H9 (cell line): Measurements from ENCODE around the gene RTP4. TPM values are rescaled to one million over a fixed set of nuclear protein-coding genes. Genes with fewer than 3 reads are reported as not detected.

Experiments
- DNase-seq: peaks from one replicate; pipeline ENCODE4 v3.0.0-alpha.2; 2017
- H2AFZ ChIP-seq: one replicate; pipeline ENCODE4 v1.6.1; 2013; ENCODE audit warnings: mild to moderate bottlenecking, low read length, control low read depth, moderate library complexity
- H2AK5ac ChIP-seq: 2 replicates; pipeline ENCODE4 v1.6.1; 2013; ENCODE audit warnings: low read length, control low read depth, mixed read lengths; ENCODE audit not compliant: insufficient read length
- H2BK120ac ChIP-seq: one replicate; pipeline ENCODE4 v1.6.1; 2013; ENCODE audit warnings: low read depth, mild to moderate bottlenecking, low read length, control low read depth, inconsistent platforms; ENCODE audit not compliant: poor library complexity, severe bottlenecking
- H2BK12ac ChIP-seq: 2 replicates; pipeline ENCODE4 v1.6.1; 2013; ENCODE audit warnings: low read length, control low read depth, mixed read lengths, low read depth; ENCODE audit not compliant: insufficient read length
- H2BK15ac ChIP-seq: 2 replicates; pipeline ENCODE4 v1.6.1; 2013; ENCODE audit warnings: low read depth, low read length, control low read depth
- H2BK20ac ChIP-seq: one replicate; pipeline ENCODE4 v1.6.1; 2013; ENCODE audit warnings: low read depth, mild to moderate bottlenecking, low read length, control low read depth, inconsistent platforms; ENCODE audit not compliant: poor library complexity, severe bottlenecking
- H2BK5ac ChIP-seq: 2 replicates; pipeline ENCODE4 v1.6.1; 2013; ENCODE audit warnings: low read length, control low read depth, mixed read lengths; ENCODE audit not compliant: insufficient read length
- H3K14ac ChIP-seq: 2 replicates; pipeline ENCODE4 v1.6.1; 2013; ENCODE audit warnings: low read length, control low read depth; ENCODE audit not compliant: insufficient read depth
- H3K18ac ChIP-seq: 2 replicates; pipeline ENCODE4 v1.6.1; 2013; ENCODE audit warnings: low read depth, mild to moderate bottlenecking, mixed read lengths, low read length, control low read depth; ENCODE audit not compliant: insufficient read length
- H3K23ac ChIP-seq: 2 replicates; pipeline ENCODE4 v1.6.1; 2013; ENCODE audit warnings: low read length, control low read depth, mixed read lengths, low read depth; ENCODE audit not compliant: insufficient read length
- H3K23me2 ChIP-seq: 2 replicates; pipeline ENCODE4 v1.6.1; 2013; ENCODE audit warnings: low read depth, mild to moderate bottlenecking, mixed read lengths, low read length, control low read depth; ENCODE audit not compliant: insufficient read length, poor library complexity, severe bottlenecking
- H3K27ac ChIP-seq: 2 replicates; pipeline ENCODE4 v1.5.1; 2013; ENCODE audit warnings: low read length, control low read depth, mixed read lengths, low read depth; ENCODE audit not compliant: insufficient read length
- H3K27me3 ChIP-seq: 2 replicates; pipeline ENCODE4 v1.6.1; 2013; ENCODE audit warnings: low read length, control low read depth, inconsistent platforms; ENCODE audit not compliant: insufficient read depth
- H3K4ac ChIP-seq: 2 replicates; pipeline ENCODE4 v1.6.1; 2013; ENCODE audit warnings: low read depth, mild to moderate bottlenecking, control low read depth, inconsistent platforms, low read length, moderate library complexity
- H3K4me1 ChIP-seq: 2 replicates; pipeline ENCODE4 v1.6.1; 2013; ENCODE audit warnings: low read length, control low read depth, inconsistent platforms; ENCODE audit not compliant: insufficient read depth
- H3K4me2 ChIP-seq: 2 replicates; pipeline ENCODE4 v1.6.1; 2013; ENCODE audit warnings: low read length, control low read depth, mixed read lengths; ENCODE audit not compliant: insufficient read length, insufficient read depth
- H3K56ac ChIP-seq: 2 replicates; pipeline ENCODE4 v1.6.1; 2013; ENCODE audit warnings: low read depth, mild to moderate bottlenecking, mixed read lengths, low read length, control low read depth; ENCODE audit not compliant: insufficient read length
- H3K79me1 ChIP-seq: 2 replicates; pipeline ENCODE4 v1.6.1; 2013; ENCODE audit warnings: low read depth, mild to moderate bottlenecking, moderate library complexity, low read length, control low read depth, inconsistent platforms; ENCODE audit not compliant: insufficient read depth, poor library complexity, severe bottlenecking
- H3K79me2 ChIP-seq: 2 replicates; pipeline ENCODE4 v1.6.1; 2013; ENCODE audit warnings: low read length, control low read depth, inconsistent platforms; ENCODE audit not compliant: insufficient read depth
- H3K9ac ChIP-seq: 2 replicates; pipeline ENCODE4 v1.6.1; 2013; ENCODE audit warnings: low read length, control low read depth, mixed read lengths; ENCODE audit not compliant: insufficient read length; ENCODE audit errors: extremely low read depth
- H3K9me3 ChIP-seq: one replicate; pipeline ENCODE4 v1.6.1; 2013; ENCODE audit warnings: low read depth, low read length, inconsistent platforms; ENCODE audit not compliant: control insufficient read depth
- H3T11ph ChIP-seq: one replicate; pipeline ENCODE4 v1.6.1; 2013; ENCODE audit warnings: mild to moderate bottlenecking, low read length, control low read depth, inconsistent platforms
- H4K20me1 ChIP-seq: one replicate; pipeline ENCODE4 v1.6.1; 2013; ENCODE audit not compliant: control insufficient read depth, insufficient read length, insufficient read depth
- H4K5ac ChIP-seq: 2 replicates; pipeline ENCODE4 v1.6.1; 2013; ENCODE audit warnings: low read depth, mild to moderate bottlenecking, mixed read lengths, low read length, control low read depth; ENCODE audit not compliant: insufficient read length
- H4K8ac ChIP-seq: replicated peaks from 2 replicates; pipeline ENCODE4 v1.6.1; 2013; ENCODE audit warnings: low read length, control low read depth, mixed read lengths, low read depth; ENCODE audit not compliant: insufficient read length
- H4K91ac ChIP-seq: 2 replicates; pipeline ENCODE4 v1.6.1; 2013; ENCODE audit warnings: low read depth, mild to moderate bottlenecking, moderate library complexity, mixed read lengths, low read length, control low read depth; ENCODE audit not compliant: insufficient read length
- H3K27ac Mint-ChIP-seq, 3 experiments: 2 replicates in 2 of 3; 3 replicates in 1 of 3; pipeline ENCODE4 v1.8.0; 2020 to 2021; ENCODE audit warnings: mixed read lengths in 3 of 3, mild to moderate bottlenecking in 1 of 3, moderate library complexity in 1 of 3
- H3K27me3 Mint-ChIP-seq: 2 replicates; pipeline ENCODE4 v1.8.0; 2021; ENCODE audit warnings: low read depth, mild to moderate bottlenecking, moderate library complexity, mixed read lengths
- H3K36me3 Mint-ChIP-seq, 3 experiments: 2 replicates in 2 of 3; 3 replicates in 1 of 3; pipeline ENCODE4 v1.8.0; 2020 to 2021; ENCODE audit warnings: low read depth in 3 of 3, mixed read lengths in 3 of 3; ENCODE audit not compliant: insufficient read depth in 1 of 3
- H3K4me1 Mint-ChIP-seq, 2 experiments: 2 replicates each; pipeline ENCODE4 v1.8.0; 2020; ENCODE audit warnings: mixed read lengths in 2 of 2
- H3K4me3 Mint-ChIP-seq, 2 experiments: 2 replicates in 1 of 2; 3 replicates in 1 of 2; pipeline ENCODE4 v1.8.0; 2020 to 2021; ENCODE audit warnings: mild to moderate bottlenecking in 2 of 2, mixed read lengths in 2 of 2, moderate library complexity in 1 of 2
- H3K9me3 Mint-ChIP-seq, 2 experiments: 2 replicates in 1 of 2; 3 replicates in 1 of 2; pipeline ENCODE4 v1.8.0; 2020; ENCODE audit warnings: mild to moderate bottlenecking in 2 of 2, mixed read lengths in 2 of 2, moderate library complexity in 1 of 2
- WGBS: extraction: QIAGEN DNeasy Blood & Tissue Kit; methylation state at CpG from one replicate; pipeline ENCODE4 v1.1.7; 2013; ENCODE audit warnings: missing lambda C conversion rate, low lambda C conversion rate, mixed read lengths; ENCODE audit not compliant: insufficient read length; ENCODE audit errors: extremely low coverage; 5-methylcytosine and 5-hydroxymethylcytosine counted together
- total RNA-seq: library from RNA; stranded (reverse); gene quantifications from 2 replicates; pipeline ENCODE4 v1.2.1, GENCODE V29; 2021
- TF ChIP-seq, protein P1 (sequence below): fragments of 200-600 bp; sonication (generic); conservative IDR thresholded peaks from 3 replicates; pipeline ENCODE4 v1.8.0; 2021; ENCODE audit warnings: antibody characterized with exemption, mild to moderate bottlenecking

RTP4 gene
- total RNA-seq, 1 experiment from 2014 or later, result not detected

DNA sequence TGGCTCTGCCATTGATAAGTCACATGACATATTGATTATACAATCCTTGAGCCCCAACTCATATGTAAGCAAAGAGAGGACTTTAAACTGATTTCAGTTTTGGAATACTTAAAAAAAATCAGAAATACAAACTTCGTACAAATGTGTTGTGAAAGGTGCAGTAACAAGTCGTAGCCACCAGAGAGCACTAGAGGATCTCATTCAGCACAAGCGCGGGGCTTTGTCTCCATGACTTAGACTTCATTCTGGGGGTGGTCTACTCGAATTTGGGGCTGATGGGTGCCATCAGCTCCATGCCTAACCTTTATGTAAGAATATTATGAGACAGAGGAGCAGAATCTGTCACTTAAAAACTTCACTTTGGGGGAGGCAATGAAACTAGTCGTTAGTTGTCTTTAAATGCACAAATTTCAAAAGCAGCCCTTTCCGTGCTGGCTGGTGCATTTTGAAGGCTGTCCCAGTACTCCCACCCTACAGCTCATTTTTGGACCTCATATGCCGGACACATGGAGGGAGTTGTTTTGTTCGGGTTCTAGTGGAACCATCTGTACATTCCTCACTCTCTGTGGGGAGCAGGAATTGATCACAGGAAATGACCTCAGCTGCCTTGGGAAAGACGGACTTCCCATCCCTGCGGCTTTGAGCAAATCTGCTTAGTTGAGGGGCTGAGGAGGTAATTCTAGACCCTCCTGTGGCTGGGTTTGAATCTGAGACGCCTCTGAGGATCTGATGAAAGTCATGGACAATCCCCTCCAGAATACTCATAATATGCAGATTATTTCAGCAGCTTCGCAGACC, 49.2 kb upstream of the RTP4 start:
- TF ChIP-seq, protein P1, sequence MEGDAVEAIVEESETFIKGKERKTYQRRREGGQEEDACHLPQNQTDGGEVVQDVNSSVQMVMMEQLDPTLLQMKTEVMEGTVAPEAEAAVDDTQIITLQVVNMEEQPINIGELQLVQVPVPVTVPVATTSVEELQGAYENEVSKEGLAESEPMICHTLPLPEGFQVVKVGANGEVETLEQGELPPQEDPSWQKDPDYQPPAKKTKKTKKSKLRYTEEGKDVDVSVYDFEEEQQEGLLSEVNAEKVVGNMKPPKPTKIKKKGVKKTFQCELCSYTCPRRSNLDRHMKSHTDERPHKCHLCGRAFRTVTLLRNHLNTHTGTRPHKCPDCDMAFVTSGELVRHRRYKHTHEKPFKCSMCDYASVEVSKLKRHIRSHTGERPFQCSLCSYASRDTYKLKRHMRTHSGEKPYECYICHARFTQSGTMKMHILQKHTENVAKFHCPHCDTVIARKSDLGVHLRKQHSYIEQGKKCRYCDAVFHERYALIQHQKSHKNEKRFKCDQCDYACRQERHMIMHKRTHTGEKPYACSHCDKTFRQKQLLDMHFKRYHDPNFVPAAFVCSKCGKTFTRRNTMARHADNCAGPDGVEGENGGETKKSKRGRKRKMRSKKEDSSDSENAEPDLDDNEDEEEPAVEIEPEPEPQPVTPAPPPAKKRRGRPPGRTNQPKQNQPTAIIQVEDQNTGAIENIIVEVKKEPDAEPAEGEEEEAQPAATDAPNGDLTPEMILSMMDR, result peak; percentile 95
- no peak overlapping the region for H3K18ac ChIP-seq
- H3K79me2 ChIP-seq, result no peaks in the 10 kb centered on the region
- H4K91ac ChIP-seq, result no peak overlapping the region
- no peak overlapping the region for H4K8ac ChIP-seq
- no peak overlapping the region for H2BK120ac ChIP-seq
- H3K56ac ChIP-seq, result no peak overlapping the region
- H2BK20ac ChIP-seq, result no peak overlapping the region
- no peak overlapping the region for H2AK5ac ChIP-seq
- no peaks in the 10 kb centered on the region for H3K9me3 ChIP-seq
- no peak overlapping the region for H3K9ac ChIP-seq
- H3K9me3 Mint-ChIP-seq, result no peaks in the 10 kb centered on the region
- no peak overlapping the region for H4K5ac ChIP-seq
- no peak overlapping the region for H2AFZ ChIP-seq
- no peaks in the 10 kb centered on the region for H4K20me1 ChIP-seq
- no peak overlapping the region for H3K14ac ChIP-seq
- H2BK12ac ChIP-seq, result no peak overlapping the region
- H3K4me1 Mint-ChIP-seq, result peaks cover 17 to 29% of the 10 kb centered on the region in 2 experiments
- H2BK5ac ChIP-seq, result no peak overlapping the region
- WGBS, result no CpG with 5 or more reads among the region's 13 CpGs
- H2BK15ac ChIP-seq, result no peak overlapping the region
- no peak overlapping the region for H3K4me3 Mint-ChIP-seq
- peak overlapping the region in 2 of 3 experiments; percentile 34 to 46; a peak in 3 of 7 replicates for H3K27ac Mint-ChIP-seq
- no peaks in the 10 kb centered on the region for H3K27me3 ChIP-seq
- DNase-seq, result peak; percentile 55
- H3K23ac ChIP-seq, result no peak overlapping the region
- no peak overlapping the region for H3T11ph ChIP-seq
- H3K79me1 ChIP-seq, result no peaks in the 10 kb centered on the region
- peaks cover 4% of the 10 kb centered on the region; the same call in 1 of the 2 replicates for H3K4me1 ChIP-seq
- peaks cover 4% of the 10 kb centered on the region for H3K27me3 Mint-ChIP-seq
- no peak overlapping the region for H3K4ac ChIP-seq
- H3K36me3 Mint-ChIP-seq, result no peaks in the 10 kb centered on the region; a peak in 1 of 7 replicates
- H3K27ac ChIP-seq, result no peak overlapping the region
- H3K23me2 ChIP-seq, result no peaks in the 10 kb centered on the region
- H3K4me2 ChIP-seq, result no peak overlapping the region
